ENCODE data around the gene CLEC4G.

The CLEC4G gene

DNA sequence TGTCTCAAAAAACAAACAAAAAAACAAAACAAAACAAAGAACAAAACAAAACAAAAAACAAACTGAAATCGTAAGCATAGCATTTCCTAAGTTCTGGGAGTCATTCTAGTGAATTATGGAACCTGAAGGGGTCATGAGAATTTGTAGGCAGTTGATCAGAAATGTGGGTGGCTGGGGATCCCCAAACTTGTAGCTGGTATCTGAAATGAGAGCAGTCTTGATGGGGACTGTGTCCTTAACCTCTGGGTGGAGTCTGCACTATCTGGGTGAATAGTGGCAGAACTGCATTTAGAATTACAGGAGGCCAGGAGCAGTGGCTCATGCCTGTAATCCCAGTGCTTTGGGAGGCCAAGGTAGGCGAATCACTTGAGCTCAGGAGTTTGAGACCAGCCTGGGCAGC is 6.1 kb downstream of the CLEC4G start:
- no peak overlapping the region for H3K4me2 ChIP-seq (ENCODE audit: low read length)
- H3K9ac ChIP-seq (ENCODE audit: low read length): no peak overlapping the region
- TF ChIP-seq EZH2 (IDR thresholded peaks at IDR 0.05; ENCODE audit: borderline replicate concordance, low read length): no peak
- TF ChIP-seq, protein P1, sequence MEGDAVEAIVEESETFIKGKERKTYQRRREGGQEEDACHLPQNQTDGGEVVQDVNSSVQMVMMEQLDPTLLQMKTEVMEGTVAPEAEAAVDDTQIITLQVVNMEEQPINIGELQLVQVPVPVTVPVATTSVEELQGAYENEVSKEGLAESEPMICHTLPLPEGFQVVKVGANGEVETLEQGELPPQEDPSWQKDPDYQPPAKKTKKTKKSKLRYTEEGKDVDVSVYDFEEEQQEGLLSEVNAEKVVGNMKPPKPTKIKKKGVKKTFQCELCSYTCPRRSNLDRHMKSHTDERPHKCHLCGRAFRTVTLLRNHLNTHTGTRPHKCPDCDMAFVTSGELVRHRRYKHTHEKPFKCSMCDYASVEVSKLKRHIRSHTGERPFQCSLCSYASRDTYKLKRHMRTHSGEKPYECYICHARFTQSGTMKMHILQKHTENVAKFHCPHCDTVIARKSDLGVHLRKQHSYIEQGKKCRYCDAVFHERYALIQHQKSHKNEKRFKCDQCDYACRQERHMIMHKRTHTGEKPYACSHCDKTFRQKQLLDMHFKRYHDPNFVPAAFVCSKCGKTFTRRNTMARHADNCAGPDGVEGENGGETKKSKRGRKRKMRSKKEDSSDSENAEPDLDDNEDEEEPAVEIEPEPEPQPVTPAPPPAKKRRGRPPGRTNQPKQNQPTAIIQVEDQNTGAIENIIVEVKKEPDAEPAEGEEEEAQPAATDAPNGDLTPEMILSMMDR (IDR thresholded peaks at IDR 0.05; ENCODE audit: low read length): no peak
- no peaks in the 10 kb centered on the region for H3K79me2 ChIP-seq (ENCODE audit: insufficient read depth, low read length)
- no peaks in the 10 kb centered on the region; the same call in 1 of the 2 replicates for H3K27me3 ChIP-seq (ENCODE audit: insufficient read depth, low read length)
- no peaks in the 10 kb centered on the region for H3K36me3 ChIP-seq (ENCODE audit: insufficient read depth, low read length)
- no peaks in the 10 kb centered on the region for H3F3A ChIP-seq (ENCODE audit: insufficient read depth, low read length)
- H3K9me3 ChIP-seq (ENCODE audit: low read length): no peaks in the 10 kb centered on the region
- H3K27ac ChIP-seq (ENCODE audit: low read depth, low read length, poor library complexity, severe bottlenecking): no peak overlapping the region
- no peak overlapping the region for H2AFZ ChIP-seq (ENCODE audit: low read length)
- no peaks in the 10 kb centered on the region for H3K9me2 ChIP-seq (ENCODE audit: low read depth, low read length)
- H3K4me1 ChIP-seq (ENCODE audit: insufficient read depth, low read length, severe bottlenecking): no peaks in the 10 kb centered on the region
- no peaks in the 10 kb centered on the region for H4K20me1 ChIP-seq (ENCODE audit: insufficient read depth, low read length)
- no peak overlapping the region for H3K4me3 ChIP-seq (ENCODE audit: low read depth, low read length, poor library complexity, severe bottlenecking)

DNA sequence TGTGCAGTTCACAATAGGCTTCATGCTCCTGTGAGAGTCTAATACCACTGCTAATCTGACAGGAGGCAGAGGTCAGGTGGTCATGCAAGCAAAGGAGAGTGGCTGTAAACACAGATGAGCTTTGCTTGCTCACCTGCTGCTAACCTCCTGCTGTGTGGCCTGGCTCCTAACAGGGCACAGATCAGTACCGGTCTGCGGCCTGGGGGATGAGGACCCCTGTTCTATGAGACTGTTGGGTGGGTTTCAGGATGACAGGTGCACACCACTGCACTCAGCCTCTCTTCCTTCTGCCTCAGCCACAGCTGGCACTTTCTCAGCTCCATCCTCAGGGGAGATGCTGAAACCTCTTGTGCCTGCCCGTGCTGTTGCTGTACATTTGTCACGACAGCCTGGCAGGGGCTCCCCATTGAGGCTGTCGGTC is 9.7 kb downstream of the CLEC4G start:
- no peaks in the 10 kb centered on the region for H3K9me2 ChIP-seq (ENCODE audit: low read depth, low read length)
- no peaks in the 10 kb centered on the region for H3K9me3 ChIP-seq (ENCODE audit: low read length)
- no peak overlapping the region for H2AFZ ChIP-seq (ENCODE audit: low read length)
- TF ChIP-seq, protein P1 (IDR thresholded peaks at IDR 0.05; ENCODE audit: low read length): no peak
- no peak for TF ChIP-seq EZH2 (IDR thresholded peaks at IDR 0.05; ENCODE audit: borderline replicate concordance, low read length)
- no peaks in the 10 kb centered on the region for H3K36me3 ChIP-seq (ENCODE audit: insufficient read depth, low read length)
- no peak overlapping the region for H3K4me3 ChIP-seq (ENCODE audit: low read depth, low read length, poor library complexity, severe bottlenecking)
- H3K9ac ChIP-seq (ENCODE audit: low read length): no peak overlapping the region
- no peaks in the 10 kb centered on the region for H3K4me1 ChIP-seq (ENCODE audit: insufficient read depth, low read length, severe bottlenecking)
- no peaks in the 10 kb centered on the region for H3K79me2 ChIP-seq (ENCODE audit: insufficient read depth, low read length)
- H4K20me1 ChIP-seq (ENCODE audit: insufficient read depth, low read length): no peaks in the 10 kb centered on the region
- no peaks in the 10 kb centered on the region for H3F3A ChIP-seq (ENCODE audit: insufficient read depth, low read length)
- no peak overlapping the region for H3K4me2 ChIP-seq (ENCODE audit: low read length)
- H3K27ac ChIP-seq (ENCODE audit: low read depth, low read length, poor library complexity, severe bottlenecking): no peak overlapping the region
- no peaks in the 10 kb centered on the region for H3K27me3 ChIP-seq (ENCODE audit: insufficient read depth, low read length)

DNA sequence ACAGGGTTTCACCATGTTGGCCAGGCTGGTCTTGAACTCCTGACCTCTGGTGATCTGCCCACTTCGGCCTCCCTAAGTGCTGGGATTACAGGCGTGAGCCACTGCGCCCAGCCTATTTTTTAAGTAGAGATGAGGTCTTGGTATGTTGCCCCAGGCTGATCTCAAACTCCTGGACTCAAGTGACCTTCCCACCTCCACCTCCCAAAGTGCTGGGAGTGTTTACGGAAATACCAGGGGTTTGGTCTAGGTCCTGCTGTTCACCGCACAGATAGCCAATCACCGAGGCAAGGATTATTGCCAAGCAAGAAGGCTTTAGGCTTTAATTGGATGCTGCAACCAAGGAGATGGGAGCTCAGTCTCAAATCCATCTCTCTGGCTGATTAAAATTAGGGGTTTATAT is 11.6 kb downstream of the CLEC4G start:
- H3K9ac ChIP-seq (ENCODE audit: low read length): no peak overlapping the region
- no peaks in the 10 kb centered on the region for H3K9me3 ChIP-seq (ENCODE audit: low read length)
- H2AFZ ChIP-seq (ENCODE audit: low read length): no peak overlapping the region
- TF ChIP-seq, protein P1 (IDR thresholded peaks at IDR 0.05; ENCODE audit: low read length): no peak
- no peak for TF ChIP-seq EZH2 (IDR thresholded peaks at IDR 0.05; ENCODE audit: borderline replicate concordance, low read length)
- no peaks in the 10 kb centered on the region for H3K4me1 ChIP-seq (ENCODE audit: insufficient read depth, low read length, severe bottlenecking)
- H3K4me3 ChIP-seq (ENCODE audit: low read depth, low read length, poor library complexity, severe bottlenecking): no peak overlapping the region
- no peaks in the 10 kb centered on the region for H3K9me2 ChIP-seq (ENCODE audit: low read depth, low read length)
- H3F3A ChIP-seq (ENCODE audit: insufficient read depth, low read length): no peaks in the 10 kb centered on the region
- H3K36me3 ChIP-seq (ENCODE audit: insufficient read depth, low read length): no peaks in the 10 kb centered on the region
- no peak overlapping the region for H3K4me2 ChIP-seq (ENCODE audit: low read length)
- H3K27me3 ChIP-seq (ENCODE audit: insufficient read depth, low read length): peaks cover 6% of the 10 kb centered on the region; the same call in 1 of the 2 replicates
- no peak overlapping the region for H3K27ac ChIP-seq (ENCODE audit: low read depth, low read length, poor library complexity, severe bottlenecking)
- H3K79me2 ChIP-seq (ENCODE audit: insufficient read depth, low read length): no peaks in the 10 kb centered on the region
- H4K20me1 ChIP-seq (ENCODE audit: insufficient read depth, low read length): no peaks in the 10 kb centered on the region

Measured in OCI-LY1 (cell line).